ENCODE results near the gene SPACDR. TPM values are rescaled to one million over a fixed set of nuclear protein-coding genes. Genes with fewer than 3 reads are reported as not detected.
"Not testable (repeated sequence)": the region's sequence is repeated elsewhere in the genome, so short reads cannot be mapped to it uniquely, and the experiment has no call there.

Gene SPACDR, protein sequence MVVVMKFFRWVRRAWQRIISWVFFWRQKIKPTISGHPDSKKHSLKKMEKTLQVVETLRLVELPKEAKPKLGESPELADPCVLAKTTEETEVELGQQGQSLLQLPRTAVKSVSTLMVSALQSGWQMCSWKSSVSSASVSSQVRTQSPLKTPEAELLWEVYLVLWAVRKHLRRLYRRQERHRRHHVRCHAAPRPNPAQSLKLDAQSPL
- polyA plus RNA-seq (2013, experiment 1 of 2): 2.0 TPM
- 2.2 TPM for polyA plus RNA-seq (2013, experiment 2 of 2)

DNA sequence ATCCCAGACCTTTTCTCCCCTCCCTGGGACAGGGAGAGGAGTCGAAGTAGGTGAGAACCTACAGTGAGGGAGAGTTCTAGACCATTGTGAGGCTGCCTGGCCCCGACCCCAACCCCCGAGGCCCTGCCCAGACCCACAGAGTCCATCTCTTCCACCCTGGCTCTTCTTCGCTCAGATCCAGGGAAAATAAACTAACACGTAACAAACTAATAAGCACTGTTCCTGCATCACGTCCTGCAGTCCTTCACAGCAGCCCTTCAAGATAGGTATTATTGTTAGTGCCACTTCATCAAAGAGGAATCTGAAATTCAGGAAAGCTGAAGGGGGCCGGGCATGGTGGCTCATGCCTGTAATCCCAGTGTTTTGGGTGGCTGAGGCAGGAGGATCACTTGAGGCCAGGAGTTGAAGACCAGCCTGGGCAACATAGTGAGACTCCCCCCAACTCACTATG, at the start of gene SPACDR:
Gene SPACDR (minus strand): TSS at position 51 of the 451 bp plus-strand sequence. CDS start 235 bp downstream, outside the sequence.
- H3K36me3 ChIP-seq (ENCODE audit: control insufficient read depth, insufficient read depth, low read length): peaks cover 22% of the 10 kb centered on the region
- 69 to 76% methylated on average over 2 to 3 of the region's 7 CpGs for WGBS, 2 experiments (ENCODE audit: insufficient coverage in 2 of 2)

DNA sequence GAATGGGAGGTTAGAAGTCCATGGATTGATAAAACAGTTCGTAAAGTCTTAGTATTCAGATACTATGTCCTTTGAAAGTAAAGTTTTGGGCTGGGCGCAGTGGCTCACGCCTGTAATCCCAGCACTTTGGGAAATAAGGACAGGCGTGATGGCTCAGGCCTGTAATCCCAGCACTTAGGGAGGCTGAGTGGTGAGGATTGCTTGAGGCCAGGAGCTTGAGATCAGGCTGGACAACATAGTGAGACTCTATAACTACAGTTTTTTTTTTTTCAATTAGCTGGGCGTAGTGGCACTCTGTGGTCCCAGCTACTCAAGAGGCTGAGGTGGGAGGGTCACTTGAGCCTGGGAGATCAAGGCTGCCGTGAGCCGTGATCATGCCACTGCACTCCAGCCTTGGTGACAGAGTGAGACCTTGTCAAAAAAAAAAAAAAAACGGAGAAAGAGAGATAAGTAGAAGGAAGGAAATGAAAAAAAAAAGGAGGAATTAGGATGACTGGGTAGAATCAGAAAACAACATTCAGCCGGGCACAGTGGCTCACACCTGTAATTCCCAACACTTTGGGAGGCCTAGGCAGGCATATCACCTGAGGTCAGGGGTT, 49.3 kb upstream of the SPACDR start:
- Histone ChIP-seq H3K27ac (ENCODE audit: low read depth, low read length, severe bottlenecking) (no peak overlapping the region), H3K9me3 (ENCODE audit: control insufficient read depth, low read length) (no peaks in the 10 kb centered on the region), H3K4me1 (ENCODE audit: control insufficient read depth, insufficient read depth, low read length, poor library complexity, severe bottlenecking) (peaks cover 5% of the 10 kb centered on the region), H3K36me3 (ENCODE audit: control insufficient read depth, insufficient read depth, low read length) (no peaks in the 10 kb centered on the region), H3K4me3 (ENCODE audit: extremely low read depth, insufficient read depth, low read length, poor library complexity, severe bottlenecking) (no peak overlapping the region)
- 88 to 90% methylated on average over 6 to 9 of the region's 9 CpGs for WGBS, 2 experiments (ENCODE audit: insufficient coverage in 2 of 2)

More for the DNA sequence above, at the start of gene SPACDR:
- H3K27ac ChIP-seq (ENCODE audit: low read depth, low read length, severe bottlenecking): no peak within 1 kb of the TSS
- no peaks in the 10 kb centered on the region for H3K9me3 ChIP-seq (ENCODE audit: control insufficient read depth, low read length)
- no peak within 1 kb of the TSS for H3K4me3 ChIP-seq (ENCODE audit: extremely low read depth, insufficient read depth, low read length, poor library complexity, severe bottlenecking)
- H3K4me1 ChIP-seq (ENCODE audit: control insufficient read depth, insufficient read depth, low read length, poor library complexity, severe bottlenecking): peaks cover 14% of the 10 kb centered on the region

DNA sequence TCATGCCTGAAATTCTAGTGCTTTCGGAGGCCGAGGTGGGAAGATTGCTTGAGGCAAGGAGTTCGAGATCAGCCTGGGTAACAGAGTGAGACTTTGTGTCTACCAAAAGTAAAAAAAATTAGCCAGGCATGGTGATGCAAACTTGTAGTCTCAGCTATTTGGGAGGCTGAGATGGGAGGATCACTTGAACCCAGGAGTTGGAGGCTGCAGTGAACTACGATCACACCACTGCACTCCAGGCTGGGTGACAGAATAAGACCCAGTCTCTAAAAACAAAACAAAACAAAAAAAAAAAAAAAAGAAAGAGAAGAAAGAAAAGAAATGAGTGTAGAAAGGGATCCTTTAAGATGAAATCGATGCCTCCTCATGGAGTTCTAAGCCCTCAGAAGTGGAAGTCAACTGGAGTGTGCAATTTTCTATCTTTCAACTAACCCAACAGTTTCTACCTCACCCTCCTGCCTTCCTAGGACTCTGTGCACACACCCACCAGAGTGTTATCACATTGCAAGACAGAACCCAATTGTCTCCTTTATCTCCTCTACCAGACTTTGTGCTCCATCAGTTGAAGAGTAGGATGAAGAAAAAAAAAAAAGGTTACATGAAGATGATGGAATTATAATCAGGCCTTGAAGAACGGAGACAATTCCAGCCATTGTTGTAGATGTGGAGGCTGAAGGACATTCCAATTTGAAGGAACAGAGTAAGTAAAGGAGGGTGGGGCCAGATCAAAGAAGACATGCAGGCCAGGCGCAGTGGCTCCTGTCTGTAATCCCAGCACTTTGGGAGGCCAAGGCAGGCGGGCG, 46.6 kb upstream of the SPACDR start:
- H3K9me3 ChIP-seq (ENCODE audit: control insufficient read depth, low read length): no peaks in the 10 kb centered on the region
- H3K4me3 ChIP-seq (ENCODE audit: extremely low read depth, insufficient read depth, low read length, poor library complexity, severe bottlenecking): no peak overlapping the region
- H3K27ac ChIP-seq (ENCODE audit: low read depth, low read length, severe bottlenecking): no peak overlapping the region
- H3K4me1 ChIP-seq (ENCODE audit: control insufficient read depth, insufficient read depth, low read length, poor library complexity, severe bottlenecking): peaks cover 5% of the 10 kb centered on the region
- WGBS, 2 experiments (ENCODE audit: insufficient coverage in 2 of 2): 93 to 94% methylated on average over 5 to 6 of the region's 9 CpGs
- H3K36me3 ChIP-seq (ENCODE audit: control insufficient read depth, insufficient read depth, low read length): no peaks in the 10 kb centered on the region

DNA sequence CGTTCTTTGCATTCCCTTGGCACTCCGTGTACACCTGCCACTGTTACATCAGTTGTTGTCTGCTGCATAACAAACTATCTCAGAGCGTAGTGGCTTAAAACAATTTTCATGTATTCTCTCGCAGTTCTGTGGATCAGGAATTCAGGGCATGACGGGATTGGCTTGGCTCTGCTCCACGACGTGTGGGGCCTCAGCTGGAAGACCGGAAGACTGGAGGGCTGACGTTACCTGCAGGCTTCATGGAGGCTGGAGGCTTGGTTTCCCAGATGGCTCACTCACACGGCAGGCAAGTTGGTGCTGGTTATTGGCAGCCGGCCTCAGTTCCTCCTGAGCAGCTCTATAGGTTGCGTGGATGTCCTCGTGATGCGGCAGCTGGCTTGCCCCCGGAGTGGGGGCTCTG, 45.2 kb upstream of the SPACDR start:
- H3K4me3 ChIP-seq (ENCODE audit: extremely low read depth, insufficient read depth, low read length, poor library complexity, severe bottlenecking): no peak overlapping the region
- H3K27ac ChIP-seq (ENCODE audit: low read depth, low read length, severe bottlenecking): no peak overlapping the region
- H3K9me3 ChIP-seq (ENCODE audit: control insufficient read depth, low read length): no peaks in the 10 kb centered on the region
- no peaks in the 10 kb centered on the region for H3K4me1 ChIP-seq (ENCODE audit: control insufficient read depth, insufficient read depth, low read length, poor library complexity, severe bottlenecking)
- 88 to 94% methylated on average over 13 to 15 of the region's 15 CpGs for WGBS, 2 experiments (ENCODE audit: insufficient coverage in 2 of 2)
- H3K36me3 ChIP-seq (ENCODE audit: control insufficient read depth, insufficient read depth, low read length): no peaks in the 10 kb centered on the region

GRCh38 chr7:100506356-100506923, 42.4 kb upstream of the SPACDR start:
- no peak overlapping the region for H3K4me3 ChIP-seq (ENCODE audit: extremely low read depth, insufficient read depth, low read length, poor library complexity, severe bottlenecking)
- no peaks in the 10 kb centered on the region for H3K36me3 ChIP-seq (ENCODE audit: control insufficient read depth, insufficient read depth, low read length)
- no peaks in the 10 kb centered on the region for H3K9me3 ChIP-seq (ENCODE audit: control insufficient read depth, low read length)
- WGBS, 2 experiments (ENCODE audit: insufficient coverage in 2 of 2): 71 to 85% methylated on average over 5 to 8 of the region's 8 CpGs
- H3K4me1 ChIP-seq (ENCODE audit: control insufficient read depth, insufficient read depth, low read length, poor library complexity, severe bottlenecking): peaks cover 7% of the 10 kb centered on the region
- H3K27ac ChIP-seq (ENCODE audit: low read depth, low read length, severe bottlenecking): no peak overlapping the region

GRCh38 chr7:100504887-100505611, 41.0 kb upstream of the SPACDR start:
- H3K36me3 ChIP-seq (ENCODE audit: control insufficient read depth, insufficient read depth, low read length): no peaks in the 10 kb centered on the region
- H3K9me3 ChIP-seq (ENCODE audit: control insufficient read depth, low read length): no peaks in the 10 kb centered on the region
- no peak overlapping the region for H3K4me3 ChIP-seq (ENCODE audit: extremely low read depth, insufficient read depth, low read length, poor library complexity, severe bottlenecking)
- 79 to 92% methylated on average over 3 to 6 of the region's 9 CpGs for WGBS, 2 experiments (ENCODE audit: insufficient coverage in 2 of 2)
- peaks cover 7% of the 10 kb centered on the region for H3K4me1 ChIP-seq (ENCODE audit: control insufficient read depth, insufficient read depth, low read length, poor library complexity, severe bottlenecking)
- no peak overlapping the region for H3K27ac ChIP-seq (ENCODE audit: low read depth, low read length, severe bottlenecking)

DNA sequence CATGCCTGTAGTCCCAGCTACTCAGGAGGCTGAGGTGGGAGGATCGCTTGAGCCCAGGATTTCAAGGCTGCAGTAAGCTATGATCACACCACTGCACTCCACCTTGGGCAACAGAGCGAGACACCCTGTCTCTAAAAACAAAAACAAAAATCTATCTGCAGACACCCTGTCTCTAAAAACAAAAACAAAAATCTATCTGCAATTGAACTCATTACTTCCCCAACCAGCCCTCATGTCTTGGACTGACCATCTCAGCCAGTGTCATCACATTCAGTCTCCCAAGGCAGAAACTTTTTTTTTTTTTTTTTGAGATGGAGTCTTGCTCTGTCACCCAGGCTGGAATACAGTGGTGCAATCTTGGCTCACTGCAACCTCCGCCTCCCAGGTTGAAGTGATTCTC, 40.0 kb upstream of the SPACDR start:
- not testable (repeated sequence) for H3K36me3 ChIP-seq (ENCODE audit: control insufficient read depth, insufficient read depth, low read length); H3K4me3 ChIP-seq (ENCODE audit: extremely low read depth, insufficient read depth, low read length, poor library complexity, severe bottlenecking); H3K4me1 ChIP-seq (ENCODE audit: control insufficient read depth, insufficient read depth, low read length, poor library complexity, severe bottlenecking); H3K9me3 ChIP-seq (ENCODE audit: control insufficient read depth, low read length)
- peak overlapping the region; percentile 76 for H3K27ac ChIP-seq (ENCODE audit: low read depth, low read length, severe bottlenecking)
- WGBS, 2 experiments (ENCODE audit: insufficient coverage in 2 of 2): 100% methylated on average over 2 to 3 of the region's 3 CpGs

DNA sequence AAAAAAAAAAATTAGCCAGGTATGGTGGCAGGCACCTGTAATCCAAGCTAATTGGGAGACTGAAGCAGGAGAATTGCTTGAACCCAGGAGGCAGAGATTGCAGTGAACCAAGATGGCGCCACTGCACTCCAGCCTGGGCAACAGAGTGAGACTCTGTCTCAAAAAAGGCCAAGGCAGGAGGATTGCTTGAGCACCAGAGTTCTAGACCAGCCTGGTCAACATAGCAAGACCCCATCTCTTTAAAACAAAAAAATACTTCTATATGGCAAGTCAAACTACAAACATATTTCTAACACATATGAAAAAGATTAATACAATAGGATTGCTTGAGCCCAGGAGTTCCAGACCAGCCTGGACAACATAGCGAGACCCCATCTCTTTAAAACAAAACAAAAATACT, 36.7 kb upstream of the SPACDR start:
- not testable (repeated sequence) for H3K4me1 ChIP-seq (ENCODE audit: control insufficient read depth, insufficient read depth, low read length, poor library complexity, severe bottlenecking); H3K36me3 ChIP-seq (ENCODE audit: control insufficient read depth, insufficient read depth, low read length); H3K4me3 ChIP-seq (ENCODE audit: extremely low read depth, insufficient read depth, low read length, poor library complexity, severe bottlenecking); H3K27ac ChIP-seq (ENCODE audit: low read depth, low read length, severe bottlenecking); H3K9me3 ChIP-seq (ENCODE audit: control insufficient read depth, low read length)
- WGBS, 2 experiments (ENCODE audit: insufficient coverage in 2 of 2): 71% methylated on average over 1 of the region's 2 CpGs; no CpG with 5 or more reads in 1 of the 2 experiments

DNA sequence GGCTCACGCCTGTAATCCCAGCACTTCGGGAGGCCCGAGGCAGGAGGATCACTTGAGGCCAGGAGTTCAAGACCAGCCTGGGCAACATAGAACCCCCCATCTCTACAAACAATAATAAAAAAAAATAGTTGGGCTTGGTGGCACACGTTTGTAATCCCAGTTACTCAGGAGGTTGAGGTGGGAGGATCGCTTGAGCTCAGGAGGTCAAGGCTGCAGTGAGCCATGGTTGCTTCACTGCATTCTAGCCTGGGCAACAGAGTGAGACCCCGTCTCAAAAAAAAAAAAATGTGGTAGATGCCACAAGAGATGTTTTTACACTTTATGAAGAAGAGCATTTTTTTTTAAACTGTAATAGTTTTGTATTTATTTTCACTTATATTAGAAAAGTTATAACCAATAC, 32.4 kb upstream of the SPACDR start:
- Histone ChIP-seq H3K9me3 (ENCODE audit: control insufficient read depth, low read length) (no peaks in the 10 kb centered on the region), H3K4me1 (ENCODE audit: control insufficient read depth, insufficient read depth, low read length, poor library complexity, severe bottlenecking) (peaks cover 6% of the 10 kb centered on the region), H3K27ac (ENCODE audit: low read depth, low read length, severe bottlenecking) (no peak overlapping the region), H3K36me3 (ENCODE audit: control insufficient read depth, insufficient read depth, low read length) (peaks cover 6% of the 10 kb centered on the region), H3K4me3 (ENCODE audit: extremely low read depth, insufficient read depth, low read length, poor library complexity, severe bottlenecking) (no peak overlapping the region)
- 90 to 100% methylated on average over 2 of the region's 6 CpGs for WGBS, 2 experiments (ENCODE audit: insufficient coverage in 2 of 2)

All from mesodermal cell (in vitro differentiated cells).